Activated CD4-positive, alpha-beta T cell treated with anti-CD3 and anti-CD28 coated beads for 4 hours (primary cell): Measurements from ENCODE around the gene ZNF205.

Source experiments
- DNase-seq, 2 donors: peaks; one replicate each; pipeline ENCODE4 v3.0.0-alpha.2; 2020

Gene ZNF205

GRCh38 chr16:3106205-3106928 is 6.0 kb upstream of the ZNF205 start:
- DNase-seq, result peak; percentile 86 to 91

- no peak for DNase-seq
Observed at GRCh38 chr16:3112881-3113574, 642 bp downstream of the ZNF205 start.

- DNase-seq, result no peak
Observed at GRCh38 chr16:3113765-3114479, 1.5 kb downstream of the ZNF205 start.

- no peak for DNase-seq
Observed at GRCh38 chr16:3115003-3115402, 2.6 kb downstream of the ZNF205 start.

- DNase-seq, result no peak
Observed at GRCh38 chr16:3115561-3115960, 3.2 kb downstream of the ZNF205 start.

GRCh38 chr16:3118204-3118790 is 5.9 kb downstream of the ZNF205 start:
- DNase-seq, result no peak

GRCh38 chr16:3118846-3119245 is 6.5 kb downstream of the ZNF205 start:
- no peak for DNase-seq

GRCh38 chr16:3119286-3119685 is 6.9 kb downstream of the ZNF205 start:
- no peak for DNase-seq

GRCh38 chr16:3119701-3120408 is 7.5 kb downstream of the ZNF205 start:
- DNase-seq, result no peak

GRCh38 chr16:3120435-3120834 is 8.0 kb downstream of the ZNF205 start:
- DNase-seq, result no peak

- DNase-seq, result no peak
Observed at GRCh38 chr16:3121851-3122467, 9.6 kb downstream of the ZNF205 start.

- DNase-seq, result no peak
Observed at GRCh38 chr16:3122926-3123570, 10.7 kb downstream of the ZNF205 start.

GRCh38 chr16:3123986-3124886 is 11.8 kb downstream of the ZNF205 start:
- DNase-seq, result peak; percentile 97

GRCh38 chr16:3127745-3128144 is 15.4 kb downstream of the ZNF205 start:
- no peak for DNase-seq

- peak; percentile 81 to 88 for DNase-seq
Observed at GRCh38 chr16:3129137-3130131, 17.0 kb downstream of the ZNF205 start.

GRCh38 chr16:3131755-3132377 is 19.5 kb downstream of the ZNF205 start:
- peak; percentile 26 to 27 for DNase-seq

- no peak for DNase-seq
Observed at GRCh38 chr16:3133844-3134243, 21.5 kb downstream of the ZNF205 start.

- DNase-seq, result peak; percentile 89 to 91
Observed at GRCh38 chr16:3134338-3135125, 22.1 kb downstream of the ZNF205 start, which contains the start of gene ZNF213. Gene ZNF213, plus strand, starts transcription at chr16:3135029. Its CDS starts 2,252 bp downstream, at chr16:3137281.
